Measurements from ENCODE around the gene CETN2.
"Not testable (repeated sequence)": the region's sequence is repeated elsewhere in the genome, so short reads cannot be mapped to it uniquely, and the experiment has no call there.

Gene CETN2

DNA sequence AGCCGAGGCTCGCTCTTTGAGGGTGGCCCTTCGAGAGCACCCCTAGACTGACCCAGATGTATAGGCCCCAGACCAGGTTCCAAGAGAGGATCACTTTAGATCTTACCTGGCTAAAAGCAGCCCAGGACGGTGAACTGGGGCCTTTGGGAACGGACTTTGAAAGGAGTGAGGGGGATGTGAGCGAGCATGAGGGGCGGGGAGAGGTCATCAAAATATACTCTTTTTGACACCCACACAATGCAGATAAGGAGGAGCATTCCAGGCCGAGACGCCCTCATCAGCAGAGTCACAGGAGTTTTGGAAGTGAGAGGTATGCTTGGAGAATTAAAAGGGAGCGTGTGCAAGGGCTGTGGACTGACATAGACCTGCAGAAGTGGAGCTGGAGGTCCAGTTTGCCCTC is 834 bp upstream of the CETN2 start:
- DNase-seq, result no peak

DNA sequence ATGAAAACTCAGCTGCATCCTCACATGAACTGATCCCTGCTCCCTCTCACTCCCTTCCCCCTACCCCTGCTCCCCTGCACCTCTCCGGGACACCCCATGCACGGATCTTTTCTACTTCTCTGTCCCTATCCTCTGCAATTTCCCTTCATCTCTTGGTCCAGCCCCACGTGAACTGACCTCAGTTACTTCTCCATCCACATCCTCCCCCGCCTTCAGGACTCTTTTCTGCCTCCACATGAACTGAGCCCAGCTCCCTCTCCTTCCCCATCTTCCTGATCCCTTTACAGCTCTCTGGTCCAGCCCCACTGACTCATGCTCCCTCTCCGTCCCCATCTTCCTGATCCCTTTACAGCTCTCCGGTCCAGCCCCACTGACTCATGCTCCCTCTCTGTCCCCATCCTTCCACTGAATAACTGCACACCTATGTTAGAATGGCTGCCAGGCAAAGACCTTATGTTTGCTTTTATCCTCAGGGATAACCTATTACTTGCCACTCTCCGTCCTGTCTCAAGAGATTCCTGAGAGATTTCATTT is 5.6 kb downstream of the CETN2 start:
- DNase-seq, result no peak

DNA sequence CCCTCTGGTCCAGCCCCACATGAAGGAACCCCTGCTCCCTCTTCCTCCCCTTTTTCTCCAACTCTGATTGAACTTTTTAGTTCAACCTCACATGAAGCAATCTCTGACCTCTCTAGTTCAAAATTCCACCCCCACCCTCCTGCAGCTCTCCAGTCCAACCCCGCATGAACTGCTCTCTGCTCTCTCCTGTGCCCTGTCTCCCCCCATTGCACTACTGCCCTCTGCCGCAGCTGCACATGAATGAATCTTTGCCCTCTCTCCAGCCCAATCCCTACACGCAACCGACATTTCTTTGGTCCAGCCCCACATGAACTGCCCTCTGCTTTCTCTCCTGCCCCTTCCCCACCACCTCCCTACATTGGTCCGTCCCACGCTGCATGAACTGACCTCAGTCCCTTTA is 6.9 kb downstream of the CETN2 start:
- no peak for DNase-seq

DNA sequence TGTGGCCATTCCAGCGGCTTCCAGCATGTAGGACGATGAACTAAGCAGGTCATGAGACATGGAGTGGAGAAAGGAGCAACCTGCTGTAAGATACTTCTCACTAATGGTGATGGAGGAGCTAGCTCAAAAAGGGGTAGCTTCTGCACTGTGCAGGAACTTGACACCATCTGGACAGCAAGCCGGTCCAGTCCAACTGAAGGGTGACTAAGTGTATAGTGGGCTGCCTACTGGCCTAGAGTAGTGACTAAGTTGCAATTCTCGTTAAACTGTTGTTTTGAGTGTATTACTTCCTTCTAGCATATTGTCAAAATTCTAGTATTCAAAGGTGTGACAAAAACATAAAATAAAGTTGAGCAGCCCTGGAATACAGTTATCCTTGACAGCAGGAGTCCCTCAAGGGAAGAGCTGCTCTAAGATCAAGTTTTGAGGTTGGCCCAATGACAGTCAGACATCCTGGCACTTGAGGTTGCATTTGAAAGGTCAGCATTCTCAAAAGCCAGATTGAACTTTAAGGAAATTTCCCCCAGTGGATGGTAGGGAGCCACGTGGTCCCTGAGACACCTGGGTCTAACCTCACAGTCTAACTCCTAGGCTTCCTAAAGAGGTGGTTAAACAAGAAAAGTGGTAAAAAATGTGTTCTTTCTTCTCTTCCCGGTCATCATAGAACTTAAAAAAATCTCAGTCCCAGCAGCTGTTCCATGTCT is 8.0 kb downstream of the CETN2 start:
- no peak for DNase-seq

DNA sequence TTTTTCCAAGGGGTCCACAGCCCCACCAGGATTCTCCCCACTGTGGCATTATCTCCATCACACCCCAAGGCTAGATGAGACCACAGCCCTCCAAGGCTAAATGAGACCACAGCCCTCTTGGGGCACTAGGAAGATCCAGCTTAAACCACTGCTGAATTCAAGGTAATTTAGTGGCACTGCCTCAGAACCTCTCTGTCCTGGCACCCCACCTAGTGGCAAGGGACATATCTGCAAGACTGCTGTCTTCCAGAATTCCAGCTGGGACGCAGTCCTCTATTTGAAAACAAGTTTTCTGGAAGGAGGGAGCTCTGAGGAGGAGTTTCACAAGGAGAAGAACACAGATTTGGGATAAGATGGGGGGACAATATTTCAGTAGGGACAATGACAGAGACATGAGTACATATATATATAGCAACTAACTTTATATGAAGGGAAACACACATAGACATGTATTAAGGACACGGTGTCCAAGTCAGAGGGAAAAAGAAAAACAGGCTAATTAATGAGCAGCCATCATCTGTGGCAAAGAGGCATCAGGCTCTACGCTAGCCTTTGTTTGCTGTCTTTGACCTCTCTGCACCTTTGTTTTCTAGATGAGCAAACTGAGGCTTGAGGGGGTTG is 9.3 kb downstream of the CETN2 start:
- DNase-seq, result no peak

DNA sequence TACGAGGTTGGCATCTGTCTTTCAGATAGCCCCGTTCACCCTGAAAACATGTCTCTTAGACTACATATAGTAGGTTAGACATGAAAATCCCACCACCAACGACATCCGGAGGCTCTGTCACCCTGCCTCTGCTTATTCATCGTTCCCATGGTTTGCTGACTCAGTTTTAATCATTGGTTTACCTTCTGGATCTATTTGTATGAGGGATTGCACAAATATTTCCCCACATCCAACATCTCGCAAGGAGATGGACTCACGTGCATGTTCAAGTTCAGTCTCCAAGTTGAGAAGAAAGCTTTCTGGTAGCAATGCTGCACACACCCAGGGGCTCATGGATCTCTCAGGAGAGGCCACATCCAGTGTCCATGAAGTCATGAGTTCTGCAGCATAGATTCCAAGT is 10.8 kb downstream of the CETN2 start:
- DNase-seq, result no peak

DNA sequence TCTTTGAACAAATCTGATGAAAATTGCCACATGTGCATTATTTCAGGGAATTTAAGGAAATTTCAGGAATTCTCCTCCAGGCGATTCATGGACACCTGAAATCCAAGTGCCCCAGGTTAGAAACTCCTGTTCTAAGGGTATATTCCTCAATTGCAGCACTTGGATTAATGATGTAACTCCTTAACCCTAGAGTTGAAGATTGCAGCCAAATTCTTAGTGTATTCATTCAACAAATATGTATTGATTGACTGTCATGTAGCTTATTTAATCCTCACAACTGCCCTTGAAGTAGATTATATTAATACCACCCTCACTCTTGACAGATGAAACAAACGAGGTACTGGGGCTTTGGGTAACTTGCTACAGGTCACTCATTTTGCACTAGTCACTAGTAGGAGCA is 11.3 kb downstream of the CETN2 start:
- DNase-seq, result no peak

DNA sequence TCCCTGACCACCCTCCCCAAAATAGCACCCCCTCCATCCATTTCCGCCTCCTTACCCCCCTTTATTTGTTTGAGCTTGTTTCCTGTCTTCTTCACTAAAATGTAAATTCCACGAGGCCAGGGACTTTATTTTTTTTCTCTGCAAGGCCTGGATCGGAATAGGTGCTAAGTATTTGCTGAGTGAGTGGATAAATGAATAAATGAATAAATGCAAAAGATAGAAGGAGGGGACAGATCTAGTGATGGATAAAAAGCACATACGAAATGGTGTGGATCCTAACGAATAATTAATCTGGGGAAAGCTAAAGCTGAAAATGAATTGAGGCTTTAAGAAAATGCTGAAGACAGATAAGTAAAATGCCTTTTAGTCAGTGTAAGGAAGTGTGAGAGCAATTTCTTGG is 12.2 kb downstream of the CETN2 start:
- no peak for DNase-seq

DNA sequence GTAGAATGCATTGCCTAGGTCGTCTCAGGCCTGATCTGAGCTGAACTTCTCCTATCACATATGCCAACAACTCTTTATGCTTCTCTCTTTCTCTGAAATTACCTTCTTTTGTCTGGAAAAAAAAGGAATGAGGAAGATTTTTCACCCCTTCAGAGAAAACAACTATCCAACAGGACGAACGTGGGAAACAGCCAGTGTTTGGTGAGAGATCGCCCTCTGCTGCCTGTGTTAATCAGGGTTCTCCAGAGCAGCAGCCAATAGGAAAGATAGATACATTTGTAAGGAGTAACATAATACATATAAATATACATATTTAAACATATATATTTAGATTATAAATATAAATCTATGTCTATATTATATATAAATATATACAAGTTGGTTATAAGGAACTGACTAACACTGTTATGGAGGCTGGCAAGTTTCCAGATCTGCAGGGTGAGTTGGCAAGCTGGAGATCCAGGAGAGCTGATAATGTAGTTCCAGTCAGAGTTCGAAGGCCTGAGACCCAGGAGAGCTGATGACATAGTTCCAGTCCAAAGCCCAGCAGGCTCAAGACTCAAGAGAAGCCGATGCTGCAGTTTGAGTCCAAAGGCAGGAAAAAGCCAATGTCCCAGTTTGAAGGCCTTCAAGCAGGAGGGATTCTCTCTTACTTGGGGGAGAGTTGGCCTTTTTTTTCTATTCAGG is 13.3 kb downstream of the CETN2 start:
- no peak for DNase-seq

DNA sequence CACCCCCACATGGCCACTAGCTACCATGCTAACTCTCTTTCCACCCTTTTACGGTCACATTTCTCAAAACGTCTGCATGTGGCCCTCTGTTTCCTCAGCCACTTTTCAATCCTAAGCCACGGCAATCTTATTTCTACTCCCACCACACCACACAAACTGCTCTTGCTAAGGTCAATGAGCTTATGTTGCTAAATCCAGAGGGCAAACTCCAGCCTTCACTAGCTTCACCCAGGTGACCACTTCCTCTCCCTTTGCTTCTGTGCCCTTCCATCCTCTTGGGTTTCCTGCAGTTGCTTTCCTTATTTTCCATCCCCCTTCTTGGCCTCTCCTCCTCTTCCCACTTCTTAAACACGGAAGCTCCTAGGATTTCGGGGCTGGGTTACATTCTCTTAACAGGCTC is 16.5 kb downstream of the CETN2 start:
- no peak for DNase-seq

DNA sequence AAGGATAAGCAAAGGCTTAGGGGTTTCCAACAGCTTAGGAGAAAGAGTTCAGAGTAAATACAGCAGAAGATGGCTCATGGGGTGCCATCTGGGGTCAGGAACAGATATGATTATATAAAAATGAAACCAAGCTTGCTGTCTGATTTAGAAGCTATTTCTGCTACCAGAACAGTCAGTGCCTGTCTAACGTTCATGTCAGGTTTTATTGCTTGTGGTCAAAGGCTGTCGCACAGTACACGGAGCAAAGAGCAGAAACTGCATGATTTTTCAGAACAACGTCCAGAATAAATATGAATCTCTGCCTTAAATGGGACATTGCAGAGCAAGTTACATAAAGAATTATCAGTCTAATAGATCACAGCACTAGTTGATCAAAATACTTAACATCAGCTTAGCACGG is 17.4 kb downstream of the CETN2 start:
- DNase-seq, result no peak

DNA sequence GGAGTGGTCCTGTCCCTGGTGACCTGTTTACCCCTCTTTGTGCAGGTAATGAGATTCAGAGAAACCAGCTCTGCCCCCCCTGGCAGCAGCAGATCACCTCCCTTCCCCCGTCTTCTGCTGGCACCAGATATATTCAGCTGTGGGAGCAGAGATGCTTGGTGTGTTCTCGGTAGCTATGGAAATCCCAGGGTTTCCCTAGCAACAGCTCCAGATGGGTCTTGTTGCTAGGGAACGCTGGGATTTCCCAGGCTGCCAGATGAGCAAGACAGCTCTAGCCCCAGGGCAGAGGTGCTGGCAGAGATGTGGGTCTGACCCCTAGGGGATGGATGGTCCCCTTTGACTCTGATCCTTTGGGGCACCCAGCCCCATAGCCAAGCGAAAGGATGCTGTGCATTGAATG is 20.2 kb downstream of the CETN2 start:
- no peak for DNase-seq

DNA sequence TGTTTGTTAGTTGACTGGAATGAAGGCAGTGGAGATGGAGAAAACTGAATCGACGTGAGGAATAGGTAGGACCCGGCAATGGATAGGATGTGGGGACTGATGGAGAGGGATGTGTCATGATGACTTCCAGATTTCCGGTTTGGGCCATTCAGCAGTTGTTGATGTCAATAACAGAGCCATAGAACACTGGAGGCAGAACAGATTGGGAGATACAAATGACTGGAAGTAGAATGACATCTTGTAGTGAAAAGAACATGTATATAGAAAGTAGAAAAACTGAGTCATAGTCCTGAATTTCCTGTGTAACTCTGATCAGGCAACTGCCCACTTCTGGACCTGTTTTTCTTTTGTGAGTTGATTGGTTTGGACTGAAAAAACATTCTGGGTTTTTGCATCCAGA is 24.5 kb downstream of the CETN2 start:
- no peak for DNase-seq

DNA sequence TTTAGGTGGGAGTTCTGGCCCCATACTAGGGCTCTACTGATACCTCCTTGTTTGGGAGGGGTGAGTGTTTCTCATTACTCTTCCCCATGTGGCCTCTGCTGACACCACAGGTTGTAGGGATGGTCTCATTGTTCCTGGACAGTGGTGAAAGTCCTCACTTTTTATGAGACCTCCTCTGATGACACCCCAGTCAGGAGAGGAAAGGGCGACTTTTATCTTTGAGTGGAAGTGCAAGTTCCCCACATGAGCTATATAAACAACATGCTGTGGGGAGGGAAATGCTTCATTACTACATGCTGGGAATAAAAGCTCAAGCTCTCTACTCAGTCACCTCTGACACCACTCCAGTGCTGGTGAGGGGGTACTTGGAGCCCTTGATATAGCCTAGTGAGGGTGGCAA is 31.6 kb downstream of the CETN2 start:
- no peak for DNase-seq

DNA sequence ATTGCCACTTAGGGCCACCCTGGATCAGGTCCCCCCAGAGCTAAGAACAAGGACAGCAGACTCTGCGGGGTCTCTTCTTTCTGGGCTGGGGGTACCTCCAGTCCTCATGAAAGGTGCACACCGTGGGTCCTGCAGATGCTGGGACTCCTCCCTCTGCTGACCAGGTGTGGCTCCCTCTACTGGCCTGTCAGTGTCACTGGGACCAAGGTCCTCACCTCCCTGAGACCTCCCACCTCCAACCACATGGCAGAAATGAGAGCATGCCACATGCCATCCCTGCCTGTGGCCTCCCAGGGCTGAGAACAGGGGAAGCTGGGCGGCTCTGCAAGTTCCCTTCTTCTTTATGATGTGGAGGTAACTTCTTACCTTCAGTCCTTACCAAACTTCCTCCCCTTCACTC is 43.5 kb downstream of the CETN2 start:
- DNase-seq, result not testable (repeated sequence)

All from cortex of kidney (tissue), 1 donor.